Endothelial cell (in vitro differentiated cells): ENCODE data around the gene NXN. TPM values are rescaled to one million over a fixed set of nuclear protein-coding genes. Genes with fewer than 3 reads are reported as not detected.

ENCODE experiments used
- DNase-seq: peaks from one replicate; pipeline ENCODE4 v3.0.0; 2021; ENCODE audit warnings: low spot score
- H3K27ac Mint-ChIP-seq: one replicate; pipeline ENCODE4 v1.8.0; 2021; ENCODE audit warnings: mixed read lengths, inconsistent platforms; ENCODE audit not compliant: unreplicated experiment
- H3K27me3 Mint-ChIP-seq: one replicate; pipeline ENCODE4 v1.8.0; 2021; ENCODE audit warnings: mild to moderate bottlenecking, moderate library complexity, mixed read lengths, inconsistent platforms; ENCODE audit not compliant: unreplicated experiment
- H3K36me3 Mint-ChIP-seq: one replicate; pipeline ENCODE4 v1.8.0; 2021; ENCODE audit warnings: mild to moderate bottlenecking, low read depth, mixed read lengths, inconsistent platforms; ENCODE audit not compliant: unreplicated experiment
- H3K4me1 Mint-ChIP-seq: one replicate; pipeline ENCODE4 v1.8.0; 2021; ENCODE audit warnings: mild to moderate bottlenecking, mixed read lengths, inconsistent platforms; ENCODE audit not compliant: unreplicated experiment
- H3K4me3 Mint-ChIP-seq: one replicate; pipeline ENCODE4 v1.8.0; 2021; ENCODE audit warnings: mild to moderate bottlenecking, mixed read lengths, inconsistent platforms; ENCODE audit not compliant: unreplicated experiment
- H3K9me3 Mint-ChIP-seq: one replicate; pipeline ENCODE4 v1.8.0; 2021; ENCODE audit warnings: mixed read lengths, inconsistent platforms; ENCODE audit not compliant: unreplicated experiment
- CTCF ChIP-seq: fragments of 200-600 bp; sonication (generic); IDR thresholded peaks from one replicate; pipeline ENCODE4 v1.5.0; 2021; ENCODE audit warnings: antibody characterized with exemption; ENCODE audit not compliant: unreplicated experiment
- total RNA-seq: library from RNA; stranded (reverse); fragmentation: NEBNext Ultra II Directional; extraction: Animal tissue kit (Norgen Biotek cat#: 25700); gene quantifications from one replicate; pipeline ENCODE4 v1.2.1, GENCODE V29; 2021; ENCODE audit not compliant: unreplicated experiment

The NXN gene
- total RNA-seq, 1 donor from 2014 or later, result 53.9 TPM

DNA sequence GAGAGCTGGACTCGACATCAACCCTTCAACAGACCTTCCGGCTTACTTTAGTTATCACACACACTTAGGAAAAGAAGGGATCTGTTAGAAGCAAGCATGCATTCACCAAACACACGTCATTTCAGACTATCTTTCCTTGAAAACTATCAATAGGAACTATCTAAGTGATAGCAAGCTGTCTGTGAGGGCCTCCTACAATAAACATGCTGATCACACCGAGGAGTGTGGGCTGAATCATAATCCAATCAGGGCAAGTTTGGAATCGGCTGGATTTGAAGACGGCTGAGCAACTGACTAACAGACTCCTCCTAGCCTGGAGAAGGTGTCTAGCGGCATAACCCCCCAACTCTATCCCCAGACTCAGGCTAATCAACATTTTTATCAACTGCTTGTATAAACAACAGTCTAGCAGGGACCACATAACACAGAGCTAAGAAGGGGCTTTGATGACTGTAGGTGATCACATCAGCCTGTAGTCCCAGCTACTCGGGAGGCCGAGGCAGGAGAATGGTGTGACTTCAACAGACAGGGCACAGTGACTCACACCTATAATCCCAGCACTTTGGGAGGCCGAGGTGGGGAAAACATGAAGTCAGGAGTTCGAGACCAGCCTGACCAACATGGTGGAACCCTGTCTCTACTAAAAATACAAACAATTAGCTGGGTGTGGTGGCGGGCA is 14.1 kb downstream of the NXN start:
- H3K27ac Mint-ChIP-seq, result no peak overlapping the region
- no peak for TF ChIP-seq CTCF
- peaks cover 8% of the 10 kb centered on the region for H3K36me3 Mint-ChIP-seq
- H3K27me3 Mint-ChIP-seq, result peaks cover 10% of the 10 kb centered on the region
- H3K4me3 Mint-ChIP-seq, result no peak overlapping the region
- DNase-seq, result no peak
- H3K9me3 Mint-ChIP-seq, result no peaks in the 10 kb centered on the region
- peaks cover 6% of the 10 kb centered on the region for H3K4me1 Mint-ChIP-seq

DNA sequence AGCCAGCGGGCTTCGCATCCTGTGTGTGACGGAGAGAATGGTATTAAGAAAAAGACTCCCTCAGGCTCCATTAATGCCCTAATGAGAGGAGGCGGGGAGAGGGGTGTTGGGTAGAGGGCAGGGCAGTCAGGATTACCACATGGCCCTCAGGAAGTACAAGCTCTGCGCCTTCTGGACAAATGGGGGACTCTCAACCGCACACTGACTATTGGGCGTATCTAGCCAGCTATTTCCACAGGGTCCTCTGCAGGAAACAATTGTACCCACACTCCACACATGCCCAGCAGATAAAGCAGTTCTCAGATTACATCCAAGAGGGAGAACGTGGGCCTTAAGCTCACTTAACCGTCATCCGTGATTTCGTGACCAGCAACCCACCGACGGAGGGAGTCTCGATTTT is 14.7 kb downstream of the NXN start:
- no peak overlapping the region for H3K27ac Mint-ChIP-seq
- H3K9me3 Mint-ChIP-seq, result no peaks in the 10 kb centered on the region
- TF ChIP-seq CTCF, result no peak
- peaks cover 10% of the 10 kb centered on the region for H3K27me3 Mint-ChIP-seq
- no peak overlapping the region for H3K4me3 Mint-ChIP-seq
- peaks cover 8% of the 10 kb centered on the region for H3K36me3 Mint-ChIP-seq
- H3K4me1 Mint-ChIP-seq, result peaks cover 6% of the 10 kb centered on the region
- DNase-seq, result no peak

GRCh38 chr17:962670-963069 is 16.9 kb downstream of the NXN start:
- Mint-ChIP-seq H3K9me3 (no peaks in the 10 kb centered on the region), H3K4me1 (peaks cover 12% of the 10 kb centered on the region), H3K4me3 (no peak overlapping the region), H3K27ac (no peak overlapping the region), H3K36me3 (peaks cover 3% of the 10 kb centered on the region), H3K27me3 (peaks cover 7% of the 10 kb centered on the region)
- TF ChIP-seq CTCF, result no peak
- no peak for DNase-seq

DNA sequence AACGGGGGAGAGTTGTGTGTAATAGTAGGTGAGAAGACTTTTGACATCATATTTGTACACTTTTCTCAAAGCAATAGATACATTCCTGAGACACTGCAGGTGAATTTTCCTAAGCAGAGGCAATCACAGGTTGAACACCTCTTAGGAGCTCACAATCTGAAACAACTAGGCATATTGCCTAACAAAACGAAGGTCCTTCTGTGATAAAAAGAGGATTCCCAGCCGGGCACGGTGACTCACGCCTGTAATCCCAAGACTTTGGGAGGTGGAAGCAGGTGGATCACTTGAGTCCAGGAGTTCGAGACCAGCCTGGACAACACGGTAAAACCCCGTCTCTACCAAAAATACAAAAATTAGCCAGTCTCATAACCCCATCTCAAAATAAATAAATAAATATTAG is 17.4 kb downstream of the NXN start:
- Mint-ChIP-seq H3K27me3 (peaks cover 7% of the 10 kb centered on the region), H3K36me3 (no peaks in the 10 kb centered on the region), H3K27ac (no peak overlapping the region), H3K9me3 (no peaks in the 10 kb centered on the region), H3K4me3 (no peak overlapping the region), H3K4me1 (peaks cover 14% of the 10 kb centered on the region)
- TF ChIP-seq CTCF, result no peak
- no peak for DNase-seq

GRCh38 chr17:958712-959451 is 20.7 kb downstream of the NXN start:
- peaks cover 4% of the 10 kb centered on the region for H3K27me3 Mint-ChIP-seq
- DNase-seq, result no peak
- H3K4me1 Mint-ChIP-seq, result peaks cover 17% of the 10 kb centered on the region
- no peak overlapping the region for H3K4me3 Mint-ChIP-seq
- no peak overlapping the region for H3K27ac Mint-ChIP-seq
- no peak for TF ChIP-seq CTCF
- no peaks in the 10 kb centered on the region for H3K9me3 Mint-ChIP-seq
- peaks cover 9% of the 10 kb centered on the region for H3K36me3 Mint-ChIP-seq
